AG09319 (cell line): ENCODE measurements around the gene GRID1.

Source experiments
- DNase-seq: peaks from one replicate; pipeline ENCODE4 v3.0.0-alpha.2; 2010; ENCODE audit warnings: low read depth; ENCODE audit errors: extremely low read depth
- CTCF ChIP-seq: IDR thresholded peaks from 2 replicates; pipeline ENCODE4 v1.5.1; 2011; ENCODE audit warnings: low read depth, mild to moderate bottlenecking, inconsistent platforms, low read length, moderate library complexity

Gene GRID1

GRCh38 chr10:86205306-86206239 is 161.0 kb downstream of the GRID1 start:
- no peak for DNase-seq
- no peak for TF ChIP-seq CTCF

- DNase-seq: no peak
- TF ChIP-seq CTCF: no peak
These were observed 161.9 kb downstream of the GRID1 start for GRCh38 chr10:86204421-86205305.

GRCh38 chr10:86203162-86203905 is 163.3 kb downstream of the GRID1 start:
- TF ChIP-seq CTCF: no peak
- no peak for DNase-seq

DNA sequence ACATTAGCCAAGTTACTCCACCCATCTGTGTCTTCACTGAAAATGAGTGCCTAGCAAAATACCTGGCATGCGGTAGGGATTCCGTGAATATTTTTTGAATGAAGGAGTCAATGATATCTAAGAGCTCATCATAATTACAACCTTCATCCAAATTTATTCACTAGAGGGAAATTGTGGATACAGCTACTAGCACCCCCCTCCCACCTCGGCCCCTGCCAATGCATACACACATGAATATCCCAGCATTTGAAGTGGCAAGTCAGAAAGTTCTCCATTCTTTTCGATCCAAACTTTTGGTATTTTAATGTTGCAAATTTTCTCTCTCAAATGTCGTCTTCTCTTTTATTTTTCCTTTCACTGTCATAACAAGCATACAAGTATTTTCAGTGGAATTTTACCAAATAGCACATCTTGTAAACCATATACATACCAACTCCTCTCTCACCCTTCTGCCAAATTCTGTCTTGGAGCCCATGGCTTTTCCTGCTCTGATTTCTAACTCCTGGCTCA is 164.3 kb downstream of the GRID1 start:
- no peak for DNase-seq
- TF ChIP-seq CTCF: no peak

DNA sequence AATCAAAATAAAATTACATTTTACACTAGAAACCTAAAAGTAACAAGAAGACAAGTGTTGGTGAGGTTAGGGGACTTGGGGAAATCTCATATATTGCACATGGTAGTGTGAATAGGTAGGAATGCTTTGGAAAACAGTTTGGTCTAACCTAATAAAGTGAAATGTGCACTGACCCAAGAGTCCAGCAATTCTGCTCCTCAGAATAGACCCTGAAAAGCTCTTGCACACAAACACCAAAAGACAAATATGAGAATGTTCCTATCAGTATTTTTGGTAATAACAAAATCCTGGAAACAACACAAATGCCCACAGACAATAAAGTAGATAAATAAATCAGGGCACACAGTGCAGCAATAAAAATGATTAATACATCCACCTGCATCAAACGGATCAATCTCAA is 165.7 kb downstream of the GRID1 start:
- no peak for TF ChIP-seq CTCF
- no peak for DNase-seq

DNA sequence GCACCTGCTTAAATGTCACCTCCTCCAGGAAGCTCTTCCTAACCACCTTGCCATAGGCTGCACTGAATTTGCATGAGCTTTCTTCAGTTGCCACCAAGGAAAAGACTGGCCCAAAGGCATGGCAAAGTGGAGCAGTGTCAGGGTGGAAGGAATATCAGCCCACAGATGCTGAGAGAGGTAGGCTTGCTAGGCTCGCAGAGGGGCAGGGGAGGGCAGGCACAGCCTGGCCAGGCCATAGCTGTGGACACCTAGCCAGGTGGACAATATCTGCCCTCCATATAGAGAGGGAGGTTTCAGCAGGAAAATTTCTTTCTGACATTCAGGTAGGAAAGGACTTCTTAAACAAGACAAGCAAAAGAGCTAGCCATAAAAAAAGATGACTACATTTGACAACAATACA is 166.3 kb downstream of the GRID1 start:
- TF ChIP-seq CTCF: no peak
- DNase-seq: no peak
